Astrocyte (in vitro differentiated cells and primary cell): ENCODE measurements around the gene RNF152. TPM values are rescaled to one million over a fixed set of nuclear protein-coding genes. Genes with fewer than 3 reads are reported as not detected.
A peak's percentile ranks its signal among the peaks of the same experiment; 100 is the strongest.

Experiments used
- DNase-seq: peaks from one replicate; pipeline ENCODE4 v3.0.0-alpha.2; 2010; ENCODE audit warnings: low read depth
- FAIRE-seq: peaks from 2 replicates; lab custom pipeline; 2011; peaks lifted over from hg19 to GRCh38; lab: Jason Lieb, UNC
- H2AFZ ChIP-seq: 2 replicates; pipeline ENCODE4 v1.6.0; 2012; ENCODE audit warnings: low read depth, low read length, inconsistent platforms
- H3K27ac ChIP-seq: 2 replicates; pipeline ENCODE4 v1.5.1; 2011; ENCODE audit warnings: low read depth, low read length, inconsistent platforms
- H3K27me3 ChIP-seq: 2 replicates; pipeline ENCODE4 v1.6.0; 2011; ENCODE audit warnings: low read length, inconsistent platforms; ENCODE audit not compliant: insufficient read depth
- H3K36me3 ChIP-seq: 2 replicates; pipeline ENCODE4 v1.5.1; 2011; ENCODE audit warnings: low read length, inconsistent platforms; ENCODE audit not compliant: insufficient read depth
- H3K4me1 ChIP-seq: 2 replicates; pipeline ENCODE4 v1.5.1; 2011; ENCODE audit warnings: low read length, inconsistent platforms; ENCODE audit not compliant: insufficient read depth
- H3K4me2 ChIP-seq: 2 replicates; pipeline ENCODE4 v1.6.0; 2012; ENCODE audit warnings: low read length, inconsistent platforms
- H3K4me3 ChIP-seq: 2 replicates; pipeline ENCODE4 v1.5.1; 2011; ENCODE audit warnings: low read depth, mild to moderate bottlenecking, low read length, inconsistent platforms; ENCODE audit not compliant: insufficient read depth
- H3K79me2 ChIP-seq: 2 replicates; pipeline ENCODE4 v1.6.0; 2012; ENCODE audit warnings: mild to moderate bottlenecking, low read length, inconsistent platforms; ENCODE audit not compliant: insufficient read depth
- H3K9ac ChIP-seq: 2 replicates; pipeline ENCODE4 v1.6.0; 2012; ENCODE audit warnings: mild to moderate bottlenecking, low read length, inconsistent platforms
- H3K9me3 ChIP-seq: 2 replicates; pipeline ENCODE4 v1.5.1; 2012; ENCODE audit warnings: low read depth, mild to moderate bottlenecking, low read length, inconsistent platforms; ENCODE audit not compliant: insufficient read depth
- H4K20me1 ChIP-seq: 2 replicates; pipeline ENCODE4 v1.6.0; 2012; ENCODE audit warnings: low read length, inconsistent platforms; ENCODE audit not compliant: insufficient read depth
- H3K27ac Mint-ChIP-seq: one replicate; pipeline ENCODE4 v1.8.0; 2021; ENCODE audit warnings: mild to moderate bottlenecking, mixed read lengths; ENCODE audit not compliant: unreplicated experiment
- H3K27me3 Mint-ChIP-seq: one replicate; pipeline ENCODE4 v1.8.0; 2021; ENCODE audit warnings: low read depth, mixed read lengths; ENCODE audit not compliant: unreplicated experiment
- H3K36me3 Mint-ChIP-seq: one replicate; pipeline ENCODE4 v1.8.0; 2021; ENCODE audit warnings: low read depth, mixed read lengths; ENCODE audit not compliant: unreplicated experiment
- H3K4me1 Mint-ChIP-seq: one replicate; pipeline ENCODE4 v1.8.0; 2021; ENCODE audit warnings: low read depth, mixed read lengths; ENCODE audit not compliant: unreplicated experiment
- H3K4me3 Mint-ChIP-seq: one replicate; pipeline ENCODE4 v1.8.0; 2021; ENCODE audit warnings: mild to moderate bottlenecking, moderate library complexity, mixed read lengths; ENCODE audit not compliant: unreplicated experiment
- H3K9me3 Mint-ChIP-seq: one replicate; pipeline ENCODE4 v1.8.0; 2021; ENCODE audit warnings: mild to moderate bottlenecking, mixed read lengths; ENCODE audit not compliant: unreplicated experiment
- CTCF ChIP-seq: IDR thresholded peaks from 2 replicates; pipeline ENCODE4 v1.5.1; 2011; ENCODE audit warnings: low read depth, mild to moderate bottlenecking, inconsistent platforms, low read length, moderate library complexity; ENCODE audit not compliant: insufficient read depth
- EZH2 ChIP-seq: IDR thresholded peaks from 2 replicates; pipeline ENCODE4 v1.6.1; 2012; ENCODE audit warnings: mild to moderate bottlenecking, low read length, inconsistent platforms; ENCODE audit not compliant: insufficient read depth
- total RNA-seq: library from RNA; stranded (reverse); gene quantifications from 2 replicates; pipeline ENCODE4 v1.2.1, GENCODE V29; 2021

Gene RNF152
- total RNA-seq, 1 donor from 2014 or later = 68.7 TPM

- no peaks in the 10 kb centered on the region for H3K36me3 ChIP-seq
- peaks cover 53% of the 10 kb centered on the region for H3K4me1 Mint-ChIP-seq
- no peak overlapping the region for H3K9ac ChIP-seq
- H4K20me1 ChIP-seq = peaks cover 50% of the 10 kb centered on the region
- no peaks in the 10 kb centered on the region for H3K27me3 ChIP-seq
- no peak overlapping the region for H3K4me3 ChIP-seq
- peaks cover 4% of the 10 kb centered on the region for H3K9me3 Mint-ChIP-seq
- no peaks in the 10 kb centered on the region for H3K27me3 Mint-ChIP-seq
- DNase-seq = no peak
- FAIRE-seq = no peak
- H3K36me3 Mint-ChIP-seq = peaks cover 39% of the 10 kb centered on the region
- H3K4me2 ChIP-seq = no peak overlapping the region
- H3K27ac ChIP-seq = no peak overlapping the region
- no peaks in the 10 kb centered on the region for H3K9me3 ChIP-seq
- TF ChIP-seq EZH2 = no peak
- no peak for TF ChIP-seq CTCF
- no peak overlapping the region for H3K4me3 Mint-ChIP-seq
- H2AFZ ChIP-seq = no peak overlapping the region
- H3K79me2 ChIP-seq = peaks cover 56% of the 10 kb centered on the region
- H3K27ac Mint-ChIP-seq = no peak overlapping the region
- H3K4me1 ChIP-seq = peaks cover 9% of the 10 kb centered on the region
These were observed 54.3 kb downstream of the RNF152 start for GRCh38 chr18:61838521-61838920.

- peaks cover 43% of the 10 kb centered on the region for H4K20me1 ChIP-seq
- H3K4me2 ChIP-seq = peak overlapping the region; percentile 50
- Mint-ChIP-seq H3K36me3 (peaks cover 34% of the 10 kb centered on the region), H3K27me3 (no peaks in the 10 kb centered on the region), H3K9me3 (peaks cover 4% of the 10 kb centered on the region), H3K4me3 (no peak overlapping the region), H3K4me1 (peaks cover 57% of the 10 kb centered on the region), H3K27ac (peak overlapping the region; percentile 19)
- H3K36me3 ChIP-seq = no peaks in the 10 kb centered on the region
- no peak overlapping the region for H3K9ac ChIP-seq
- no peak for TF ChIP-seq CTCF
- no peak for TF ChIP-seq EZH2
- DNase-seq = peak; percentile 33
- H3K4me1 ChIP-seq = peaks cover 16% of the 10 kb centered on the region
- no peak overlapping the region for H3K4me3 ChIP-seq
- H3K79me2 ChIP-seq = peaks cover 35% of the 10 kb centered on the region
- H2AFZ ChIP-seq = no peak overlapping the region
- no peaks in the 10 kb centered on the region for H3K9me3 ChIP-seq
- no peaks in the 10 kb centered on the region for H3K27me3 ChIP-seq
- no peak overlapping the region for H3K27ac ChIP-seq
- FAIRE-seq = peak; percentile 13
These were observed 58.8 kb downstream of the RNF152 start for GRCh38 chr18:61833978-61834377.

GRCh38 chr18:61833387-61833786 lies 59.4 kb downstream of the RNF152 start:
- H3K27me3 ChIP-seq = no peaks in the 10 kb centered on the region
- Mint-ChIP-seq H3K27me3 (no peaks in the 10 kb centered on the region), H3K4me3 (no peak overlapping the region), H3K27ac (peak overlapping the region; percentile 7), H3K36me3 (peaks cover 29% of the 10 kb centered on the region), H3K4me1 (peaks cover 62% of the 10 kb centered on the region), H3K9me3 (peaks cover 3% of the 10 kb centered on the region)
- no peak overlapping the region for H2AFZ ChIP-seq
- H3K4me2 ChIP-seq = peak overlapping the region; percentile 50
- H3K4me3 ChIP-seq = no peak overlapping the region
- FAIRE-seq = peak; percentile 62
- peaks cover 48% of the 10 kb centered on the region for H4K20me1 ChIP-seq
- H3K9me3 ChIP-seq = no peaks in the 10 kb centered on the region
- TF ChIP-seq CTCF = no peak
- TF ChIP-seq EZH2 = no peak
- H3K4me1 ChIP-seq = peaks cover 16% of the 10 kb centered on the region
- peak; percentile 66 for DNase-seq
- H3K27ac ChIP-seq = no peak overlapping the region
- H3K79me2 ChIP-seq = peaks cover 29% of the 10 kb centered on the region
- H3K9ac ChIP-seq = no peak overlapping the region
- H3K36me3 ChIP-seq = no peaks in the 10 kb centered on the region
